ENCODE data around the gene SCYGR8. TPM values are rescaled to one million over a fixed set of nuclear protein-coding genes. Genes with fewer than 3 reads are reported as not detected.

The SCYGR8 gene
- total and polyA plus RNA-seq, 2 of the 8 experiments (the other 6 are each of a cell fraction or from before 2014, with no cell fraction given): not detected

- Histone ChIP-seq H3K36me3 (ENCODE audit: control insufficient read depth in 2 of 4, insufficient read depth in 4 of 4, low read length in 3 of 4) (no peaks in the 10 kb centered on the region; a peak in 1 of 8 replicates), H4K91ac (replicated peaks; ENCODE audit: insufficient read length, low read length) (no peak overlapping the region), H3K79me1 (ENCODE audit: low read depth, low read length) (no peaks in the 10 kb centered on the region), H2BK20ac (ENCODE audit: low read length) (no peak overlapping the region), H3K27ac (ENCODE audit: low read depth, low read length) (no peak overlapping the region), H3K23me2 (ENCODE audit: low read depth, low read length) (no peaks in the 10 kb centered on the region), H3K56ac (replicated peaks; ENCODE audit: insufficient read length, low read depth, low read length) (no peak overlapping the region), H2BK15ac (ENCODE audit: low read length) (no peak overlapping the region), H3K23ac (ENCODE audit: insufficient read length) (no peak overlapping the region), H3K4me3 (ENCODE audit: extremely low read depth in 1 of 4, insufficient read depth in 2 of 4, low read depth in 3 of 4, low read length in 4 of 4) (no peak overlapping the region), H2BK5ac (ENCODE audit: low read depth, low read length) (no peak overlapping the region), H2AK5ac (ENCODE audit: low read depth, low read length) (no peak overlapping the region), H3K4me2 (ENCODE audit: insufficient read depth in 1 of 2, low read depth in 2 of 2, low read length in 2 of 2) (no peak overlapping the region), H2BK12ac (ENCODE audit: low read depth, low read length) (no peak overlapping the region), H4K20me1 (replicated peaks in 1 of 2; ENCODE audit: control insufficient read depth in 1 of 2, insufficient read depth in 2 of 2, low read length in 2 of 2) (no peaks in the 10 kb centered on the region), H3K4me1 (replicated peaks in 1 of 4; ENCODE audit: control insufficient read depth in 3 of 4, insufficient read depth in 4 of 4, low read length in 3 of 4) (no peaks in the 10 kb centered on the region), H3K79me2 (ENCODE audit: control insufficient read depth in 1 of 2, insufficient read depth in 2 of 2, low read length in 2 of 2) (no peaks in the 10 kb centered on the region), H3K4ac (replicated peaks; ENCODE audit: insufficient read length, low read depth, low read length) (no peak overlapping the region), H2AFZ (ENCODE audit: low read length) (no peak overlapping the region), H2BK120ac (replicated peaks; ENCODE audit: low read depth, low read length) (no peak overlapping the region), H4K5ac (ENCODE audit: insufficient read length, low read depth, low read length) (no peak overlapping the region), H3K14ac (ENCODE audit: insufficient read length) (no peak overlapping the region), H3K27me3 (replicated peaks in 1 of 4; ENCODE audit: control insufficient read depth in 3 of 4, extremely low read depth in 1 of 4, insufficient read depth in 3 of 4, low read length in 3 of 4) (peaks cover 0 to 1% (median 0%) of the 10 kb centered on the region in 4 experiments; a peak in 1 of 7 replicates), H3K9me3 (ENCODE audit: insufficient read depth in 2 of 2, low read depth in 1 of 2, low read length in 1 of 2) (no peaks in the 10 kb centered on the region; a peak in 1 of 4 replicates), H3K9ac (replicated peaks in 1 of 4; ENCODE audit: extremely low read depth in 1 of 4, low read depth in 3 of 4, low read length in 3 of 4) (no peak overlapping the region), H4K8ac (ENCODE audit: extremely low read depth, insufficient read depth, low read length) (no peak overlapping the region), H3K18ac (ENCODE audit: extremely low read depth, low read length) (no peak overlapping the region)
- TF ChIP-seq RAD21 (IDR thresholded peaks at IDR 0.05 in 1 of 2, conservative IDR thresholded peaks at IDR 0.05 in 1 of 2; ENCODE audit: low read depth in 2 of 2, low read length in 2 of 2) (no peak), MAFK (IDR thresholded peaks at IDR 0.05; ENCODE audit: low read depth, low read length) (no peak), CTBP2 (IDR thresholded peaks at IDR 0.05; ENCODE audit: borderline replicate concordance, insufficient read depth, insufficient read length, low read length) (no peak), GTF2F1 (IDR thresholded peaks at IDR 0.05; ENCODE audit: borderline replicate concordance, low read depth, low read length) (no peak), POLR2A (IDR thresholded peaks at IDR 0.05; ENCODE audit: control extremely low read depth in 1 of 2, low read depth in 2 of 2, low read length in 2 of 2) (no peak), CHD1 (IDR thresholded peaks at IDR 0.05; ENCODE audit: low read depth, low read length) (no peak), SP2 (IDR thresholded peaks at IDR 0.05; ENCODE audit: low read length) (no peak), KDM4A (IDR thresholded peaks at IDR 0.05; ENCODE audit: low read depth, low read length, severe bottlenecking) (no peak)
- 92% methylated on average over 2 of the region's 2 CpGs; no CpG with 5 or more reads in 1 of the 2 experiments for WGBS, 2 experiments (ENCODE audit: extremely low coverage in 1 of 2, insufficient coverage in 1 of 2, insufficient read length in 1 of 2, insufficient replicate concordance in 2 of 2, low coverage in 1 of 2, low lambda C conversion rate in 2 of 2, missing lambda C conversion rate in 1 of 2)
- DNase-seq (ENCODE audit: low read depth in 1 of 2, low spot score in 2 of 2) (no peak), FAIRE-seq (no peak)
- ChIA-PET CTCF (ENCODE audit: partially characterized antibody) (interaction anchor here (0.7 to 1.8 kb wide), 5 partner anchors 8 to 917 kb away, joined by 3 to 6 read pairs (median 3); no protein-coding TSS in a partner anchor), POLR2A (ENCODE audit: partially characterized antibody) (interaction anchor here (1.9 kb wide), 1 partner anchor 8 kb away, joined by 3 read pairs; no protein-coding TSS in a partner anchor)
These were observed 48.6 kb upstream of the SCYGR8 start for GRCh38 chr2:227696990-227697679.
